Measurements from ENCODE around the gene LRRC71.
"Not testable (repeated sequence)": the region's sequence is repeated elsewhere in the genome, so short reads cannot be mapped to it uniquely, and the experiment has no call there.

The LRRC71 gene

DNA sequence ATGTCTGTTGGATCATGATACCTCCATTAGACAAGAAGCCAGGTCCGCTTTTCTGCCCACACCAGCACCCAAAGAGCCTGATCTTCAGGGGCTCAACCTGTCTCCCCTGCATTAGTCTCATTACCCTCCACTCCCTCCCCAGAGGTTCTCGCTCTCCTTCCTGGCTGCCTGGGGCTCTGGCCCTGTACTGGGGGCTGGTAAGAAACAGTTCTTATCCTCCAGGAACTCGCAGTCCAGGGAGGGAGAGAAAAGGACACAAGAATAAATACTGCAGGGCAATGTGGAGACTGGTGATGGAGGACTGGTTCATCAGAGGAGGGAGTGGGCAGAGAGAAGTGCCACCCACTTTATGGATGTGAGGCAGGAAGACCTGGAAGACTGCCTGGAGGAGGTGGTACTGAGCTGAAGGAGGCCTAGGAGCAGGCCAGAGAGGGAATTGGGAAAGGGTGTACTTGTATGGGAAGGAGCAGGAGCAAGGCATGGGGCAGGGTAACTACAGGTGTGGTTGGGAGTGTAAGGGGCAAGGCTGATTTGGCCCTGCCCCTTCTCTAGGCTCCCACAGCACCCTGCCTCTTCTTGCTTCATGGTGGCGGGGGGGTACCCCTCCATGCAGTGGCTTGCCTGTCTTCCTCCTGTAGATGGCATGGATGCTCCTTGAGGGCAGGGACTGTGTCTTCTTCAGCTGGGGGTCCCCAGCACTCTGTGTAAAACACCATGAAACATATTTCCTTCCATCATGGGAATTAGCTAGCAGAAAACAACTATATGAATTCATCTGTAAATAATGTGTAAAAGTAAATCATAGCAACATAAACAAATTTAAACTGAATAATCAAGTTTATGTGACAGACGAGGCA lies 5.0 kb downstream of the LRRC71 start:
- TF ChIP-seq, protein P1, sequence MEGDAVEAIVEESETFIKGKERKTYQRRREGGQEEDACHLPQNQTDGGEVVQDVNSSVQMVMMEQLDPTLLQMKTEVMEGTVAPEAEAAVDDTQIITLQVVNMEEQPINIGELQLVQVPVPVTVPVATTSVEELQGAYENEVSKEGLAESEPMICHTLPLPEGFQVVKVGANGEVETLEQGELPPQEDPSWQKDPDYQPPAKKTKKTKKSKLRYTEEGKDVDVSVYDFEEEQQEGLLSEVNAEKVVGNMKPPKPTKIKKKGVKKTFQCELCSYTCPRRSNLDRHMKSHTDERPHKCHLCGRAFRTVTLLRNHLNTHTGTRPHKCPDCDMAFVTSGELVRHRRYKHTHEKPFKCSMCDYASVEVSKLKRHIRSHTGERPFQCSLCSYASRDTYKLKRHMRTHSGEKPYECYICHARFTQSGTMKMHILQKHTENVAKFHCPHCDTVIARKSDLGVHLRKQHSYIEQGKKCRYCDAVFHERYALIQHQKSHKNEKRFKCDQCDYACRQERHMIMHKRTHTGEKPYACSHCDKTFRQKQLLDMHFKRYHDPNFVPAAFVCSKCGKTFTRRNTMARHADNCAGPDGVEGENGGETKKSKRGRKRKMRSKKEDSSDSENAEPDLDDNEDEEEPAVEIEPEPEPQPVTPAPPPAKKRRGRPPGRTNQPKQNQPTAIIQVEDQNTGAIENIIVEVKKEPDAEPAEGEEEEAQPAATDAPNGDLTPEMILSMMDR (IDR thresholded peaks at IDR 0.05; ENCODE audit: low read depth, low read length) = no peak
- H3K9me3 ChIP-seq (ENCODE audit: severe bottlenecking) = peaks cover 2% of the 10 kb centered on the region
- no peak overlapping the region for H3K27ac ChIP-seq
- peaks cover 10% of the 10 kb centered on the region for H3K27me3 ChIP-seq (ENCODE audit: insufficient read depth, low read depth, severe bottlenecking)
- no peak for DNase-seq
- H3K36me3 ChIP-seq = no peaks in the 10 kb centered on the region
- H3K4me3 ChIP-seq (ENCODE audit: low read depth, low read length) = no peak overlapping the region

DNA sequence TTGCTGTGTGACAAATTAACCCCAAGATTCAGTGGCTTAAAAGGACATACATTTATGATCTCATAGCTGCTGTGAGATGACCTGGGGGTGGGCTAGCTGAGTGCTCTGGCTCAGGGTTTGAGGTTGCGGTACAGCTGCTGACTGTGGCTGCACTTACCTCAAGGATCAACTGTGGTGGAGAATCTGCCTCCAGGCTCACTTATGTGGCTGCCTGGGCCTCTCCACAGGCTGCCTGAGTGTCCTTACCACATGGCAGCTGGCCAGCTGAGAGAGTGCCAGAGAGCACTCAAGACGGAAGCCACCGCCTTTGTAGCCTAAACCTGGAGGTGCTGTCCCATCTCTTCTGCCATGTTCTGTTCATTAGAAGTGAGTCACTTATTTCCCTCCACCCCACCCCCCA lies 5.7 kb downstream of the LRRC71 start:
- Histone ChIP-seq H3K27ac (no peak overlapping the region), H3K4me3 (ENCODE audit: low read depth, low read length) (no peak overlapping the region), H3K36me3 (no peaks in the 10 kb centered on the region), H3K9me3 (ENCODE audit: severe bottlenecking) (no peaks in the 10 kb centered on the region), H3K27me3 (ENCODE audit: insufficient read depth, low read depth, severe bottlenecking) (peaks cover 10% of the 10 kb centered on the region)
- no peak for DNase-seq
- TF ChIP-seq, protein P1 (IDR thresholded peaks at IDR 0.05; ENCODE audit: low read depth, low read length) = no peak

DNA sequence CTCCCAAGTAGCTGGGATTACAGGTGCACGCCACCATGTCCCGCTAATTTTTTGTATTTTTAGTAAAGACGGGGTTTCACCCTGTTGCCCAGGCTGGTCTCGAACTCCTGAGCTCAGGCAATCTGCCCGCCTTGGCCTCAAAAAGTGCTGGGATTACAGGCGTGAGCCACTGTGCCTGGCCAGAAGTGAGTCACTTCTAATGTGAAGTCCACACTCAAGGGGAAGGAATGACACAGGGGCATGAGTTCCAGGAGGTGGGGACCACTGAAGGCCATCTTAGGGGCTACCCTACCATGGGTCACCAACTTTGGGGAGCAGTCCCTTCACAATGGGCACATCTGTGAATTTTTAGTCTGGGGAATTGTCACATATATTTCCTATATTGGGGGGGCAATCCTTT lies 6.3 kb downstream of the LRRC71 start:
- not testable (repeated sequence) for DNase-seq; H3K9me3 ChIP-seq (ENCODE audit: severe bottlenecking); H3K36me3 ChIP-seq; H3K27ac ChIP-seq; H3K4me3 ChIP-seq (ENCODE audit: low read depth, low read length)
- peaks cover 10% of the 10 kb centered on the region for H3K27me3 ChIP-seq (ENCODE audit: insufficient read depth, low read depth, severe bottlenecking)

DNA sequence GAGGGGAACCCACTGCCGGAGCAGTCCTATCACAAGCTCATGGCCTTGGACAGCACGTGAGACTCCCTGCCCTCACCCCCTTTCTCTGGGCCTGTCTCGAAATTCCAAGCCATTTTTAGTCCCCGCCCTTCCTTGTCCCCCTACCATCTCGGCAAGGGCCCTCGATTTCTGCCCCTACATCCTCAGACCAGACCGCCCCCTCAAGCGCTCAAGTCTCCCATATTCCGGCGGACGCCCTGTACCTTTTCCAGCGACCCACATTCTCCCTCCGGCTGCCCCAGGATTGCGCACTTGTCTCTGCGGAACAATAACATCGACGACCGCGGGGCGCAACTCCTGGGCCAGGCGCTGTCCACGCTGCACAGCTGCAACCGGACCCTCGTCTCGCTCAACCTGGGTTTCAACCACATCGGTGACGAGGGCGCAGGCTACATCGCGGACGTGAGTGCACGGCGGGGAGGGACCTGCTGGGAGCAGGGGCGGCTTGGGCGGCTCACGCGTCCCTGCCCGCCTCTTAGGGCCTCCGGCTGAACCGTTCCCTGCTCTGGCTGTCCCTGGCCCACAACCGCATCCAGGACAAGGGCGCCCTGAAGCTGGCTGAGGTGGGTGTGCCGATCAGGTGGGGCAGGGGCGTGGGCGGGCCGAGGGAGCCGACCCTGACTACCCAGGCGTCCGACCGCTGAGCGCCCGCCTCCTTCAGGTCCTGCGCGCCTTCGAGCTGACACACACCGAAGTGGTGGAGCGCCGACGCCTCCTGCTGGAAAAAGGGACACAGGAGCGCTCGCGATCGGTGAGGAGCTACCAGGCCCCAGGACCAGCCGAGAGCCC lies 7.0 kb downstream of the LRRC71 start:
- H3K4me3 ChIP-seq (ENCODE audit: low read depth, low read length) = peak overlapping the region; percentile 53
- no peaks in the 10 kb centered on the region for H3K9me3 ChIP-seq (ENCODE audit: severe bottlenecking)
- peak; percentile 97 for DNase-seq
- peaks cover 10% of the 10 kb centered on the region for H3K27me3 ChIP-seq (ENCODE audit: insufficient read depth, low read depth, severe bottlenecking)
- TF ChIP-seq, protein P1 (IDR thresholded peaks at IDR 0.05; ENCODE audit: low read depth, low read length) = peak; percentile 100
- 0 out of 2 replicates have a peak overlapping the region, but pooled peaks have one; percentile 38 for H3K27ac ChIP-seq
- no peaks in the 10 kb centered on the region; the same call in 1 of the 2 replicates for H3K36me3 ChIP-seq

DNA sequence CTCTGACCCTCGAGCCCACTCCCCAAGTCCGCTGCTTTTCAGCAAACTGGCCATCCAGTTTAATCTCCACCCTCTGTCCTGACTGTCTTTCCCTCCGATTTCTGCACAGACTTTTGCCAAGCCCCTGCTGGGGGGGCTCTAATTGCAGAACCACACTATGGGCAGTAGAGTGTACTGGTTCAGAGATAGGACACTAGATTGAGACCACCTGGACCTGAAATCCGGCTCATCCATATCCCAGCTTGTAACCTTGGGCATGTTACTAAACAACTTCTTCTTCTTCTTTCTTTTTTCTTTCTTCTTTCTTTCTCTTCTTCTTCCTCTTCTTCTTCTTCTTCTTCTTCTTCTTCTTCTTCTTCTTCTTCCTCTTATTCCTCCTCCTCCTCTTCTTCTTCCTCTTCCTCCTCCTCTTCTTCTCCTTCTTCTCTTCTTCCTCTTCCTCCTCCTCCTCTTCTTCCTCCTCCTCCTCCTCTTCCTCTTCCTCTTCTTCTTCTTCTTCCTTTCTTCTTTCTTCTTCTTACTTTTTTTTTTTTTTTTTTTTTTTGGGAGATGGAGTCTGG lies 7.7 kb downstream of the LRRC71 start:
- H3K36me3 ChIP-seq = no peaks in the 10 kb centered on the region; the same call in 1 of the 2 replicates
- no peaks in the 10 kb centered on the region for H3K9me3 ChIP-seq (ENCODE audit: severe bottlenecking)
- peaks cover 10% of the 10 kb centered on the region for H3K27me3 ChIP-seq (ENCODE audit: insufficient read depth, low read depth, severe bottlenecking)
- no peak overlapping the region for H3K27ac ChIP-seq
- TF ChIP-seq, protein P1 (IDR thresholded peaks at IDR 0.05; ENCODE audit: low read depth, low read length) = no peak
- H3K4me3 ChIP-seq (ENCODE audit: low read depth, low read length) = peak overlapping the region; percentile 53
- DNase-seq = no peak

Measured in WERI-Rb-1 (cell line).